Measurements from ENCODE around the gene ZNF423. TPM values are rescaled to one million over a fixed set of nuclear protein-coding genes. Genes with fewer than 3 reads are reported as not detected.

Gene ZNF423
- total and polyA plus RNA-seq, 2 experiments from 2014 or later: 14.9 to 41.8 TPM

- Histone ChIP-seq H3F3A (replicated peaks; ENCODE audit: low read depth) (0 out of 2 replicates have a peak, but pooled peaks cover 15% of the 10 kb centered on the region), H3K9me2 (ENCODE audit: insufficient read depth) (no peaks in the 10 kb centered on the region), H3K4me3 (no peak overlapping the region), H3K4me2 (no peak overlapping the region), H2AFZ (no peak overlapping the region), H3K4me1 (ENCODE audit: insufficient read depth) (peaks cover 39% of the 10 kb centered on the region), H4K20me1 (replicated peaks; ENCODE audit: insufficient read depth) (no peaks in the 10 kb centered on the region), H3K27me3 (ENCODE audit: insufficient read depth) (no peaks in the 10 kb centered on the region), H3K27ac (ENCODE audit: low read depth) (no peak overlapping the region), H3K79me2 (replicated peaks; ENCODE audit: insufficient read depth) (peaks cover 28% of the 10 kb centered on the region), H3K36me3 (ENCODE audit: insufficient read depth) (no peaks in the 10 kb centered on the region)
- H3K36me3 Mint-ChIP-seq (ENCODE audit: low read depth): peaks cover 19% of the 10 kb centered on the region
- no peak overlapping the region for H3K4me3 Mint-ChIP-seq
- TF ChIP-seq CREB1 (CRISPR knock-in tag; IDR thresholded peaks at IDR 0.05; ENCODE audit: low read depth) (no peak), NANOG (IDR thresholded peaks at IDR 0.05; ENCODE audit: borderline replicate concordance) (no peak), EZH2 (IDR thresholded peaks at IDR 0.05; ENCODE audit: low read depth, unreplicated experiment) (no peak), ZNF462 (CRISPR knock-in tag; IDR thresholded peaks at IDR 0.05) (no peak), JUNB (IDR thresholded peaks at IDR 0.05; ENCODE audit: unreplicated experiment) (no peak), STAT1 (IDR thresholded peaks at IDR 0.05; ENCODE audit: unreplicated experiment) (no peak), CTCF (conservative IDR thresholded peaks at IDR 0.05; ENCODE audit: low read depth in 2 of 2) (no peak)
- TF ChIP-seq, protein P1, sequence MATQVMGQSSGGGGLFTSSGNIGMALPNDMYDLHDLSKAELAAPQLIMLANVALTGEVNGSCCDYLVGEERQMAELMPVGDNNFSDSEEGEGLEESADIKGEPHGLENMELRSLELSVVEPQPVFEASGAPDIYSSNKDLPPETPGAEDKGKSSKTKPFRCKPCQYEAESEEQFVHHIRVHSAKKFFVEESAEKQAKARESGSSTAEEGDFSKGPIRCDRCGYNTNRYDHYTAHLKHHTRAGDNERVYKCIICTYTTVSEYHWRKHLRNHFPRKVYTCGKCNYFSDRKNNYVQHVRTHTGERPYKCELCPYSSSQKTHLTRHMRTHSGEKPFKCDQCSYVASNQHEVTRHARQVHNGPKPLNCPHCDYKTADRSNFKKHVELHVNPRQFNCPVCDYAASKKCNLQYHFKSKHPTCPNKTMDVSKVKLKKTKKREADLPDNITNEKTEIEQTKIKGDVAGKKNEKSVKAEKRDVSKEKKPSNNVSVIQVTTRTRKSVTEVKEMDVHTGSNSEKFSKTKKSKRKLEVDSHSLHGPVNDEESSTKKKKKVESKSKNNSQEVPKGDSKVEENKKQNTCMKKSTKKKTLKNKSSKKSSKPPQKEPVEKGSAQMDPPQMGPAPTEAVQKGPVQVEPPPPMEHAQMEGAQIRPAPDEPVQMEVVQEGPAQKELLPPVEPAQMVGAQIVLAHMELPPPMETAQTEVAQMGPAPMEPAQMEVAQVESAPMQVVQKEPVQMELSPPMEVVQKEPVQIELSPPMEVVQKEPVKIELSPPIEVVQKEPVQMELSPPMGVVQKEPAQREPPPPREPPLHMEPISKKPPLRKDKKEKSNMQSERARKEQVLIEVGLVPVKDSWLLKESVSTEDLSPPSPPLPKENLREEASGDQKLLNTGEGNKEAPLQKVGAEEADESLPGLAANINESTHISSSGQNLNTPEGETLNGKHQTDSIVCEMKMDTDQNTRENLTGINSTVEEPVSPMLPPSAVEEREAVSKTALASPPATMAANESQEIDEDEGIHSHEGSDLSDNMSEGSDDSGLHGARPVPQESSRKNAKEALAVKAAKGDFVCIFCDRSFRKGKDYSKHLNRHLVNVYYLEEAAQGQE (IDR thresholded peaks at IDR 0.05; ENCODE audit: unreplicated experiment): no peak
- TF ChIP-seq, protein P2, sequence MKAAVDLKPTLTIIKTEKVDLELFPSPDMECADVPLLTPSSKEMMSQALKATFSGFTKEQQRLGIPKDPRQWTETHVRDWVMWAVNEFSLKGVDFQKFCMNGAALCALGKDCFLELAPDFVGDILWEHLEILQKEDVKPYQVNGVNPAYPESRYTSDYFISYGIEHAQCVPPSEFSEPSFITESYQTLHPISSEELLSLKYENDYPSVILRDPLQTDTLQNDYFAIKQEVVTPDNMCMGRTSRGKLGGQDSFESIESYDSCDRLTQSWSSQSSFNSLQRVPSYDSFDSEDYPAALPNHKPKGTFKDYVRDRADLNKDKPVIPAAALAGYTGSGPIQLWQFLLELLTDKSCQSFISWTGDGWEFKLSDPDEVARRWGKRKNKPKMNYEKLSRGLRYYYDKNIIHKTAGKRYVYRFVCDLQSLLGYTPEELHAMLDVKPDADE (IDR thresholded peaks at IDR 0.05): no peak
- H3K27me3 Mint-ChIP-seq (ENCODE audit: insufficient read depth, low read depth, poor library complexity): peaks cover 12% of the 10 kb centered on the region
- DNase-seq (ENCODE audit: low spot score): no peak
- H3K27ac Mint-ChIP-seq: no peak overlapping the region
- peaks cover 55% of the 10 kb centered on the region for H3K4me1 Mint-ChIP-seq
- no peak for ATAC-seq
- no peaks in the 10 kb centered on the region for H3K9me3 Mint-ChIP-seq
Observed at GRCh38 chr16:49778202-49778930, 77.5 kb downstream of the ZNF423 start.
